Mucosa of rectum (tissue), 2 donors: ENCODE results near the gene UGT1A8.

Source experiments
- H3K27ac ChIP-seq, 2 donors: one replicate each; pipeline ENCODE4 v1.7.0; 2013; ENCODE audit warnings: inconsistent platforms in 2 of 2, low read depth in 2 of 2, low read length in 2 of 2
- H3K27me3 ChIP-seq, 2 donors: one replicate each; pipeline ENCODE4 v1.7.0; 2013; ENCODE audit warnings: low read length in 2 of 2; ENCODE audit not compliant: control insufficient read depth in 2 of 2, insufficient read depth in 2 of 2
- H3K36me3 ChIP-seq, 2 donors: one replicate each; pipeline ENCODE4 v1.7.0; 2013; ENCODE audit warnings: low read length in 2 of 2; ENCODE audit not compliant: control insufficient read depth in 2 of 2, insufficient read depth in 2 of 2
- H3K4me1 ChIP-seq, 2 donors: one replicate each; pipeline ENCODE4 v1.7.0; 2013; ENCODE audit warnings: low read length in 2 of 2, mild to moderate bottlenecking in 1 of 2; ENCODE audit not compliant: control insufficient read depth in 2 of 2, insufficient read depth in 2 of 2
- H3K4me3 ChIP-seq, 2 donors: one replicate each; pipeline ENCODE4 v1.7.0; 2013; ENCODE audit warnings: low read length in 2 of 2
- H3K9ac ChIP-seq, 2 donors: one replicate each; pipeline ENCODE4 v1.7.0; 2013; ENCODE audit warnings: low read length in 2 of 2, low read depth in 1 of 2, mild to moderate bottlenecking in 1 of 2
- H3K9me3 ChIP-seq, 2 donors: one replicate each; pipeline ENCODE4 v1.7.0; 2013; ENCODE audit warnings: low read length in 2 of 2; ENCODE audit not compliant: control insufficient read depth in 2 of 2
- donor health status: healthy.
- donor health status: Normal muscosa, but diverticular disease.

Gene UGT1A8

GRCh38 chr2:233658610-233659009, 41.2 kb downstream of the UGT1A8 start:
- no peaks in the 10 kb centered on the region for H3K27me3 ChIP-seq
- no peaks in the 10 kb centered on the region for H3K9me3 ChIP-seq
- no peaks in the 10 kb centered on the region for H3K4me1 ChIP-seq
- no peak overlapping the region for H3K9ac ChIP-seq
- no peak overlapping the region for H3K27ac ChIP-seq
- peaks cover 0 to 3% of the 10 kb centered on the region in 2 donors for H3K36me3 ChIP-seq
- H3K4me3 ChIP-seq, result no peak overlapping the region

GRCh38 chr2:233663911-233664310, 46.5 kb downstream of the UGT1A8 start:
- Histone ChIP-seq H3K27ac (no peak overlapping the region), H3K4me3 (no peak overlapping the region), H3K9me3 (no peaks in the 10 kb centered on the region), H3K27me3 (no peaks in the 10 kb centered on the region), H3K36me3 (peaks cover 0 to 3% of the 10 kb centered on the region in 2 donors), H3K9ac (no peak overlapping the region), H3K4me1 (no peaks in the 10 kb centered on the region)

GRCh38 chr2:233668605-233669260, 51.3 kb downstream of the UGT1A8 start:
- H3K27ac ChIP-seq, result no peak overlapping the region
- no peaks in the 10 kb centered on the region for H3K9me3 ChIP-seq
- H3K4me1 ChIP-seq, result no peaks in the 10 kb centered on the region
- H3K4me3 ChIP-seq, result no peak overlapping the region
- H3K27me3 ChIP-seq, result no peaks in the 10 kb centered on the region
- no peak overlapping the region for H3K9ac ChIP-seq
- H3K36me3 ChIP-seq, result no peaks in the 10 kb centered on the region

GRCh38 chr2:233671290-233672161, 54.1 kb downstream of the UGT1A8 start, which contains the start of gene UGT1A9:
UGT1A9 (plus strand) TSS chr2:233671898; CDS start chr2:233671935, 37 bp downstream.
- Histone ChIP-seq H3K9ac (no peak within 1 kb of the TSS), H3K9me3 (no peaks in the 10 kb centered on the region), H3K27me3 (no peaks in the 10 kb centered on the region)

GRCh38 chr2:233672886-233673285, 55.5 kb downstream of the UGT1A8 start:
- H3K4me3 ChIP-seq, result no peak overlapping the region
- no peaks in the 10 kb centered on the region for H3K27me3 ChIP-seq
- H3K9ac ChIP-seq, result no peak overlapping the region
- H3K9me3 ChIP-seq, result no peaks in the 10 kb centered on the region
- H3K4me1 ChIP-seq, result no peaks in the 10 kb centered on the region
- no peaks in the 10 kb centered on the region for H3K36me3 ChIP-seq
- H3K27ac ChIP-seq, result no peak overlapping the region

More at GRCh38 chr2:233671290-233672161, 54.1 kb downstream of the UGT1A8 start, which contains the start of gene UGT1A9:
- H3K4me3 ChIP-seq, result no peak within 1 kb of the TSS
- H3K36me3 ChIP-seq, result no peaks in the 10 kb centered on the region
- H3K27ac ChIP-seq, result no peak within 1 kb of the TSS
- no peaks in the 10 kb centered on the region for H3K4me1 ChIP-seq

GRCh38 chr2:233673896-233674295, 56.5 kb downstream of the UGT1A8 start:
- H3K27ac ChIP-seq, result no peak overlapping the region
- H3K27me3 ChIP-seq, result no peaks in the 10 kb centered on the region
- H3K9me3 ChIP-seq, result no peaks in the 10 kb centered on the region
- H3K36me3 ChIP-seq, result no peaks in the 10 kb centered on the region
- H3K9ac ChIP-seq, result no peak overlapping the region
- H3K4me3 ChIP-seq, result no peak overlapping the region
- no peaks in the 10 kb centered on the region for H3K4me1 ChIP-seq

GRCh38 chr2:233674314-233674713, 56.9 kb downstream of the UGT1A8 start:
- Histone ChIP-seq H3K4me3 (no peak overlapping the region), H3K27ac (no peak overlapping the region), H3K9me3 (no peaks in the 10 kb centered on the region), H3K9ac (no peak overlapping the region), H3K27me3 (no peaks in the 10 kb centered on the region), H3K4me1 (peaks cover 0 to 3% of the 10 kb centered on the region in 2 donors), H3K36me3 (no peaks in the 10 kb centered on the region)

- Histone ChIP-seq H3K9me3 (no peaks in the 10 kb centered on the region), H3K9ac (no peak overlapping the region), H3K4me1 (peaks cover 0 to 3% of the 10 kb centered on the region in 2 donors), H3K36me3 (no peaks in the 10 kb centered on the region), H3K4me3 (no peak overlapping the region), H3K27me3 (no peaks in the 10 kb centered on the region), H3K27ac (no peak overlapping the region)
Observed at GRCh38 chr2:233674995-233675394, 57.6 kb downstream of the UGT1A8 start.

- no peak overlapping the region for H3K27ac ChIP-seq
- H3K4me3 ChIP-seq, result no peak overlapping the region
- H3K36me3 ChIP-seq, result no peaks in the 10 kb centered on the region
- H3K9ac ChIP-seq, result no peak overlapping the region
- no peaks in the 10 kb centered on the region for H3K9me3 ChIP-seq
- H3K4me1 ChIP-seq, result peaks cover 0 to 3% of the 10 kb centered on the region in 2 donors
- H3K27me3 ChIP-seq, result no peaks in the 10 kb centered on the region
Observed at GRCh38 chr2:233676046-233676445, 58.6 kb downstream of the UGT1A8 start.

- Histone ChIP-seq H3K4me1 (peaks cover 3% of the 10 kb centered on the region in 2 donors), H3K27me3 (no peaks in the 10 kb centered on the region), H3K36me3 (peaks cover 0 to 2% of the 10 kb centered on the region in 2 donors), H3K9ac (no peak overlapping the region), H3K27ac (no peak overlapping the region), H3K4me3 (no peak overlapping the region), H3K9me3 (no peaks in the 10 kb centered on the region)
Observed at GRCh38 chr2:233679196-233679595, 61.8 kb downstream of the UGT1A8 start.
